Fibroblast of skin of back (primary cell): ENCODE results near the gene TBC1D7.
"Not testable (repeated sequence)": the region's sequence is repeated elsewhere in the genome, so short reads cannot be mapped to it uniquely, and the experiment has no call there.

Experiments used
- DNase-seq: peaks from one replicate; pipeline ENCODE4 v3.0.0-alpha.2; 2013

Gene TBC1D7

DNA sequence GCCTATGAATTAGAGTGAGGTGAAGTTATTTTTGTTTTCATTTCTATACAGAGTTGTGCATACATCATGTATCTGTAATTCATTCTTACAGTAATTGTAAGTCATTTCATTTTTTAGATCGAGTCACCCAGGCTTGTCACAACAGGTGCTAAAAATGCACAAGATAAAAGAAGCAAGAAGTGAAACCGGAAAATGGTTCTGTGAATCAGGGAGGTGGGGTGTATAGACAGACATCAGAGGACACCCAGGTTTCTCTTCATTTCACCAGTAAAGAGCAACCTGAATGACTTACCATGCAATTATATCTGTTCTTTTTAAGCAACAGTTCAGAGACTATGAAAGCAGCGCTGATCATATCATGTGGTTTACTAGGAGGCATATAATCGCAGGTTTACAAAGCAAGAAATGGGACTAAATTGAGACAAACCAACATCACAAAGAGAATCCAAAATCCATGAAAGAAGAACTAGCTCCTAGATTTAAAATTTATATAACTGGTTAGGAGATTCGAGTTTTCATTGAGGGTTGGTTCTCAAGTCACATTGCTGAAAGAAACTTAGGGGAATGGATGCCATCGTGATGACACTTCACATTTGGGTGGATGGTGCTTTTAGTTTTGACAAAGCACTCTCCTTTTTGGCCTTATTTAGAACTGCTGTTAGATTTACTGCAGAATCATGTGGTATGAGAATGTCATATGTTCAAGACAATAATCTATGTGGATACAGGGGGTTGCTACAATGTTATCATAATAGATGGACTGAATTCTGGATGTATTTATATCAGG, 27.9 kb upstream of the TBC1D7 start:
- peak; percentile 53 for DNase-seq

DNA sequence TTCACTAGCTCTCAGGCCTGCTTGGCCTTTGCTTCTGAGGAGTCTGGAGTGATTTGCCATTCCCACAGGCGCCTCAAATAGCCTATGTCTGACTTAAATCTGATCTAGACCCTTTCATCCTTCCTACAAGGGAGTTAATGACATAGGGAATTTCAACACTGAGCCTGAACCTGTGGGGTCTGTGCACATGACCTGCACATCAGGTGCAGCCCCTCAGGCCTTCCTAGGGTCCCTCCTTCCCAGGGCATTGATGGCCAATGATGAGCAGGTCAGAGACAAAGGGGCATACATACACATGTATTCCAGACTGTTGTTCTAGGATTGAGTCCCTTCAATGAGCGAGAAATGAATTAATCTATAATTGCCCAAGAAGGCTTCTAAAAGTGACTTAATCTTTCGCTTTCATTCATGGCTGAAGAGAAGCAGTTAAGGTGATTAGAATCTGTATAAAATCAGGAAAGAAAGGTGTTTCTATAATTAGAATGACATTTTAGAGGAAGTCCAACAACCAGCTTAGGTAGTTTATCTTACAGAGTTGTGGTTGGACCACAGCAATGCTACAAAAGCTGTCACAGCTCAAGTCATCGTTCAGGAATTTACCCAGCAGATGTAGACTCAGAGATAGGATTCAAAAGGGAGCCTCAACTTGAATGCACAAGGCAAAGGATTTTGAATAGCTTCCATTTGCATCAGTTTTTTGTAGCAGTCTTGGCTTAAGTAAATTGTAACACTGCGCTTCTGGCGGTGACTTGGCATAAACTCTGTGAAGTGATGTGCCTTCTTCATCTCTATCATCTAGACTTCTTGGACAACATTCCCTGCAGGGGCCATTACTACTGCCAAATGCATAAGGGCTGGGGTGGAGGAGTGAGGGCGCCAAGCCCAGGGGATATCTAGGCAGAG, 27.0 kb upstream of the TBC1D7 start:
- peak; percentile 98 for DNase-seq

DNA sequence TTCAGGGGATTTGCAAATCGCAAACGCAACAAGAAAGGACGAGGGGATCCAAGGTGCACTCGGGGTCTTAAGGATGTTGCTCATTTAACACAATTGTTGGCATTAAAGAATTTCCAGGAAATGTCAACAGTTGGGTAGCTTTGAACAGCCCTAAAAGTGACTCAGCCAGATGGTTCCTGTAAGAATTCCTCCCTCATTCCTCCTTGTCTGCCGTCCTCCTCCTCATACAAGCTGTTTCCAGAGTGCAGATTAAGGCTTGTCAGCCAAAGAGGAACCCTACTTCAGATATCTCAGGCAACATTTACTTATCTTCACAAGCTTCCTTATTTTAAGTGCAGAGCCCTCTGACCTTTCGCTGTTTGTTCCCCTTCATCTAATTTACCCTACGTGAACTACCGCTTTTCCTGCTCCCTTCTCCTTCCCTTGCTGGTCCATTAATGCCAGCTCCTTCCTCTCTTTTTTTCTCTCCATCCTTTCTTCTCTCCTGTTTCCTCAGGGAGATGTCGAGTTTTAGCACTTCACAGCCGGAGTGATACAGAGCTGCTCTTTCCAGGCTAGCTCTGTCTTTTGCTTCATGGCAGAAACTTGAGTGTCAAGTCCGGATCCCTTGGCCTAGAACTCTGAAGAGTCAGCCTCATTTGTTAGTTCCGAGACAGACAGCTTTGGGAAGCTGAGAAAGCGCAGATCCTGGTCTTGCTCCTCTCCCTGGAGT, 26.1 kb upstream of the TBC1D7 start:
- peak; percentile 88 for DNase-seq

DNA sequence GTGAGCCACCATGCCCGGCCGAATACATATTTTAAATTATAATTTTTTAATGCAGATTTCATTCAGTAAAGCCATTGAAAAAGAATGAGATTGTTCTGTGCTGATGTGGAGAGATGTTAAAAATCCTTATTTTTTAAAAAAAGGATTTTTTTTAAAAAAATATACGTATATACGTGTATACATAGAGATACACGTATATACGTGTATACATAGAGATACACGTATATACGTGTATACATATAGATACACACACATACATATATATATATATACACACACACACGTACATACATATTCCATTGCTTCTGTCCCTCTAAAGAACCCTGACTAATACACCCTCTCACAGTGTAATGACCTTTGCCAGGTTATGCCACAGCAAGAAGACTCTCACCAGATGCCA, 23.8 kb upstream of the TBC1D7 start:
- no peak for DNase-seq

DNA sequence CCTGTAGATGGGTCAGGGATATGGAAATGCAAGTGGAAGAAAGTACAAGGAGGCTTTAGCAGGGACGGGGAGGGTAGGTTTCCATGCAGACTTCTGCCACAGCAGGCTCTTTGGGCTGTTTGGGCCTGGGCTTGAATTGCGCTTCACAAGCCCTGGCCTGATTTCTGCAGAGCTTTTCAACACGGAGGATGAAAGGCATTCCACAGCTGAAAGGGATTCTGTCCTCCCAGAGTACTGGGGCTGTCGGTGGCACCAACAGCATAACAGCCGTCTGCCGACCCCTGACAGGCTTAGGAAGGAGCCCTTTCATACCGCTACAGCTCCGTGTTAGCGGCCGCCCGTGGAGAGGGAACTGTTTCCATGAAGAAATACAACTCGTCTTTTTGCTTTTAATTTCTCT, 22.9 kb upstream of the TBC1D7 start:
- no peak for DNase-seq

DNA sequence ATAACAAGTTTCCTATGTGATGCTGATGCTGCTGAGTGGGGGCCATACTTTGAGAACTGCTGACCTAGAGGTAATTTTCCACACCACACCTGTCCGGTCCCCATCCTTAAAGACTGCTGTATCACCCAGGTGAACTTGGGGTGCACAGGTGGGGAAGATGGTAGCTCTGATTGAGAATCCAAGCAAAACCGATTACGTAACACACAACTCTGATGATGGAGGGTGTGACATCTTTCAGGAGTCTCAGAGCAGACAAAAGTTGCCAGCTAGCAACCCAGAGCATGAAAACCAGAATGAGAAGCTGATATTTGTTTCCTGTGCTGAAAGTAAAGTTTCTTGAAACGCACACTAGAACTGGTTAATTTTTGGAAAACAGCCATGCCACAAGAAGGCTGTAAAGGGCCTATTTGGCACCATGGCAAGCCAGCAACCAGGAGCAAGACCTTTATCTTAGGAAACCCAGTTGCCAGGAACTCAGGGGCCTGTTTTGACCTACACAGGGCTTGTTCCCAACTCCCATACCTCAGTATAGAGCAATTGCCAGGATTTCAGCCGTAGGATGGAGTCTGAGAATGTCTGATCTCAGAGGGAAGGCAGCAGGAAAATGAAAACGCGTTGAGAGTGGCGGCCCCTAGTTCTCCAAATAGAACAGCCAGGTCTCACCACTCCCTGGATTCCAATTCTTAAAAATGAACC, 21.6 kb upstream of the TBC1D7 start:
- DNase-seq = no peak

DNA sequence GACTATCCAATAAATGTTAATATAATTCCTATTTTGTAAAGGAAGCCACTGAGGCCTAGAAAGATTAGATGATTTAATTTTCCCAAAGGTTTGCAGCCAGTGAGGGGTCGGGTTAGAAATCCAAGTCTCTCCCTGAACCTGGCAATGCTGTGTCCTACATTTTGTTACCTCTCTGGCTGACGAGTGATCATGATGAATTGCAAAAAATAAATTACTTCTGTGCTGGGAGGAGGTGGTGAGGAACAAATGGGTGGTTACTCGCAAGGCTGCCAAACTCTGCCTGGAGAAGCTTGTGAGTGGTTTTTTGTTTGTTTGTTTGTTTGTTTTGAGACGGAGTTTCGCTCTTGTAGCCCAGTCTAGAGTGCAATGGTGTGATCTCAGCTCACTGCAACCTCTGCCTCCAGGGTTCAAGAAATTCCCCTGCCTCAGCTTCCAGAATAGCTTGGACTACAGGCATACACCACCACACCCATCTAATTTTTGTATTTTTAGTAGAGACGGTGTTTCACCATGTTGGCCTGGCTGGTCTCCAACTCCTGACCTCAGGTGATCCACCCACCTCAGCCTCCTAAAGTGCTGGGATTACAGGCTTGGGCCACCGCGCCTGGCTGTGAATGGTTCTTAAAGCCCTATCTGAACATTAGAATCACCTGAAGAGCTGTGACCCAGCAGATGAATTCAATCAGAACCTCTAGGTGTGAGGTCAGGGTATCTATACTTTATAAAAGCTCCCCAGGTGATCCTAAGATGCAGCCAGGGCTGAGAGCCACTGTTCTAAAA, 20.2 kb upstream of the TBC1D7 start:
- DNase-seq = no peak

DNA sequence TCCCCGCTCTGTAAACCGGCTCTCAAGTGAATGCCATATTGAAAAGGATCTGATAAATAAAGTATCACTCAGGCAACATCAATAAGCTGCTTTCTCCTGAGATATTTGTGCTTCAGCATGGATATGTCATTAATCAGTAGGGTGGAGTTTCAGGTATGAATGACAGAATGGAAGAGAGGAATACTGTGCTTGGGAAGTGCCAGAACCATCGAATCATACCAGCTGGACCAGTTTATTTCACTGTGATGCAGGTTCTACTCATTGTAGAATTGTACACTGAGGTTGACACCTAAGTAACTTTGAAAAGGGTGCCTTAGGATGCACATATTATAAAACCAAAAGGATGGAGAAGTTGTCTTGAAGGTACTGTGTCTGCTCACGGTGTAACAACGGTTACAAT, 17.9 kb upstream of the TBC1D7 start:
- DNase-seq = no peak

DNA sequence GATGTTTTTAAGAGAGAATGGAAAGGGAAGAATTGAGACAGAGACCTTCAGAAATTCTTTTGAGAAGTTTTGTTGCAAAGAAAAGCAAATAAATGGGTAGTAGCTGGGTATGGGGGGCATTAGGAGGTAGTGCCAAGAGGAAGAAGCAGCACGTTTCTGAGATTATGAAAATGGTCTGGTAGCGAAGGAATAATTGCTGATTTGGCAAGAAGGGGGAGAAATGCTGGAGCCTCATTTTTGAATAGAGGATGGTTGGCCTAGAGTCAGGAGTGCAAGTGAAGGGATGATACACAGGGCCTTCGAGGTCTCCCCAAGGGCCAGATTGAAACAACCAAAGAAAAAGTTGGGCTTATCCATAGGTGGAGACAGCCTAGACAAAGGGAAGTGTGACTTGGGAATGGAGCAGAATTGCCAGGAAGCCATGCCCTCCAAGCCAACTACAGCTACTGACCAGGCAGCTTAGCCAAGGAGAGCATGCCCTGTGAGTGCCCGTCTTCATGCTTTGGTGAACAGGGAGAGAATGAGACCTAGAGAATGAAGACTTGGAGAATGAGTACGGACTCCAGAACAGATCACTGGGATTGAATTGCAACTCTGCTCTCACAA, 14.2 kb upstream of the TBC1D7 start:
- no peak for DNase-seq

DNA sequence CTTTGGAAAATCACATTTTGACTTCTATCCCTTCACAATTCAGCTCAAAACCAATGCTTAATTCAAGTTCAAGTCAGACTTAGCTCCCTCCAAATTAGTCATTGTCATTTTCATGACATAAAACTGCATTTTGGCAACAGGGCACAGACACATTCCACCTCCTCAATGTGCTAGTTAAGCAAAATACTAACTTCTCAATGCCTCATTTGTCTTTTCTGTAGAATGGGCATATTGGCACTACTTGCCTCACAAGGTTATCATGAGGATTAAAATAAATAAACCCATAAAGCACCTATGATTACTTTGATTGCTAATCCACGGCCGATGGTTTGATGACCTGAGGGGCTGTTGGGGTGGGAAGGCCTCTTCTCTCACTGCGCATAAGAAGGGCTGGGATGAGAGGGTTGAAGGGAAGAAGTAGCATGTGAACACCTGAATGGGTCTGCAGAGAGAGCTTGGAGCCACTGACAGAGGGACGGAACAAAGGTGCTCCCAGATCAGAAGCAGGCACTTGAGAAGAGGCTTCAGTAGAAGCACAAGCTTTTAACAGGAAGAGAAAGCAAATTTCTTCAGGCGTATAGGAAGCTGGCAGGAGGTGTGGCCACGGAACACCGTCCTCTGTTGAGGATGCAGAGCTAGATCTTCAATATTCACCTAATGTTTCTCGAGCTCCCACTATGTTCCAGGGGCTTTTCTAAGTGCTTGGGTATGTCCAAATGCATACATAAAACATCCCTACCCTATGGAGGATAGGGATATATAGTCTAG, 11.7 kb upstream of the TBC1D7 start:
- DNase-seq = no peak

DNA sequence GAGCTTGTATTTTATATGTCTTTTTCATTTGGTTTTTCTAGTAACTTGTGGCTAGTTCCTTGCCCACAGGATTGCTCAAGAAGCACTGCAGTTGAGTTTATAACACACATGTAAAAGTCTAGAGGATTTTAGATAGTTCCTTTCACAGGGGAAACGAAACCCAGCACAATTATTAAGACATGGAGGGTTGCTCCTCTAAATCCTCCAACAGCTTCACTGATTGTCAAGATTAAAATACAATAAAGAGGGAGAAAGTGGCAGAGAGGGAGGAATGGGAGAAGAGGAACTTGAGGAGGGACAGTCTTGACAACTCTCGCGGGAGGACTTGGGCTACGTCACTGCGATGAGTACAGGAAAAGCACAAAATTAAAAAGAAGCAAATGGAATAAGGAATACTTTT, 9.7 kb upstream of the TBC1D7 start:
- no peak for DNase-seq

DNA sequence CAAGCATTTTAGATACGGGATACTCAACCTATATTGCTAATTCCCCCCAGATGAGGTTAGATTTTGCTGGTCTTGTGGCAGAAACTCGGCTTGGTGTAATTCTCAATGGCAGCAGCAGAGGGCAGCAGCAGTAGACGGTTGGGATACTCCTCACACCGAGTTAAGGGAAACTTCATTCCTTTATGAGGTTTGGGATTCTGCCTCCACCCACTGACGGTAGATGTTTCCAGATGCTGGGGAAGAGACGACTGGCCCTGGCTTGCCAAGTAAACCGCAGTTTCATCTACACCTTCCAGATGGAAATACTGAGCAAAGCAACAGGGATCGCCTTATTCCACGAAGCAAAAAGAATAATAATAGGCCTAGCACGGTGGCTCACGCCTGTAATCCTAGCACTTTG, 8.2 kb upstream of the TBC1D7 start:
- DNase-seq = peak; percentile 78

DNA sequence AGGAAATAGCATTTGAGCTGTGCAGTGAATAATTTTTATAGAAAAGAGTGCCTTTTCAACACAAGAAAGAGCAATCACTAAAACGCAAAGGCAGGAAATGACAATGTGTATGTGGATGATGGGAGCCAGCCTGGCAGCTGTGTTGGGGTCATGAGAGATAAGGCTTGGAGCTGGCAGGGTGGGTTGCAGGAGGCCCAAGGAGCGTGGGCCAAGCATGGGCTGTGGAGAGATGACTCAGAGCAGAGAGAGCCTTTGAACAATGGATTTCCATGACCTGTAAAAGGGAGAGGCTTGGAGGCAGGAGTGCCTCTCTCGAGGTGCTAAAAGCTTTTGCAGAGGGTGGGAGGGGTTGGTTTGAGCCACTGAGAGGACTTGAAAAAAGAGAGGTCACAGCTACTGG, 6.6 kb upstream of the TBC1D7 start:
- DNase-seq = no peak

DNA sequence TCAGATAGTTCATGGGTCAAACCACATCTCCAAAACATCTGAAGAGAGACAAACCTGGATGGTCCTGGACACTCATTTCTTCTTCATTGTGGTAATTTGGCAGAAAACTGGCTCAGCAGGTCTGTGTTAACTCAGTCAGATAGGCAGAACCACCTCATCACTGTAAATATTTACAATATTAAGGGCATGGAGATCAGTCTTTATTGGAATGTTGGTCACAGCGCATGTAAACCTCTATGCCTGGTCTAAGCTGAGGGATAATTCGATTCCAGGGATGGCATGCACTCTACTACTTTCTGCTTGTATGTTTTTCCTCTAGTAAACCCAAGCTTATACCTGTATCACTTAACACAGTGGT, 4.0 kb upstream of the TBC1D7 start:
- no peak for DNase-seq

DNA sequence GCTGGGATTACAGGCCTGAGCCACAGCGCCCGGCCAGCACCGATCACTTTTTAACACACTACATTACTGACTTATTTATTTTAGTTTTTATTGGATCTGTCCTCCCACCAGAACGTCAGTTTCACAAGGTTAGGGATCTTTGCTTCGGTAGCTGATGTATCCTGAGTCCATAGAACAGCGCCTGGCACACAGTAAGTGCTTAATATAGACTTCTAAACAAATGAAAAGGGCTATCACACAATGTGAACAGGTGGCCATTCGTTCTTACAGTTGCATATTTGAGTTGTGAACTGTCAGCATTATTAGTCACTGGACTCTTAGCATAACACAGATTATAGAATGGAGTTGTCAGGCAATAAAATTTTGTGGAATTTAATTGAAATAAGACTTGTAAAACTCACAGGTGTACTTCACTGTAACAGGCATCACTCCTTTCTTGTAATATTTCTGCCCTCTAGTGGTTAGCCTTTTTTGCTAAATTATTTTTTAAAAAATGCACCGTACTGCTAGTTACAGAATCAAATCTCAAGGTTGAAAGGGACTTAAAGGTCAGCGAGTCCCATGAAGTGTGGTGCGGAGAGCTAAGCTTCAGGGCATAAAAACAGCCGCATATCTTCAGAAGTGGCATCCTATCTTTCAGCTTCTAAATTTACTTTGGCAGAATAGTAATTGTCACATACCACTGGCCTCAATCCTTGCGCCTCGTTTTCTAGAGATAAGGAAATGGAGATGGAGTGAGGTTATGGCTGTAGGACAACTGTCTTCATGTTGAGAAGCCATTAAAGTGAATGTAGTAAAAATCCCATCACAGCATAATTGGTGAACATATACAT, 3.4 kb upstream of the TBC1D7 start:
- peak; percentile 6 for DNase-seq

DNA sequence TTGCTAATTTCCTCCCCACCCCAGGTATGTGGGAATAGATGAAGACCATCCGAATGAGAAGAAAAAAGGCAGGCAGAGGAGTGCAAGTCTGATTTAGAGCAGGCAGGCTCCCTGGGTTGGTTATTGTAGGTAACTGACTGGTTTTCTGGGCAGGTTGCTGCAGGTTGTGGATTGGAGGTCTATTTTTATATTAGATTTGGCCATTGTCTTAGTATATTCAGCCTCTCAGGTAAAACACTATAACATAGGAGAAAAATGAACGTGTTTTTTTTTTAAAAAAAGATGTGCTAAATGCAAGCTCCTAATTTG, 492 bp upstream of the TBC1D7 start:
- no peak for DNase-seq

DNA sequence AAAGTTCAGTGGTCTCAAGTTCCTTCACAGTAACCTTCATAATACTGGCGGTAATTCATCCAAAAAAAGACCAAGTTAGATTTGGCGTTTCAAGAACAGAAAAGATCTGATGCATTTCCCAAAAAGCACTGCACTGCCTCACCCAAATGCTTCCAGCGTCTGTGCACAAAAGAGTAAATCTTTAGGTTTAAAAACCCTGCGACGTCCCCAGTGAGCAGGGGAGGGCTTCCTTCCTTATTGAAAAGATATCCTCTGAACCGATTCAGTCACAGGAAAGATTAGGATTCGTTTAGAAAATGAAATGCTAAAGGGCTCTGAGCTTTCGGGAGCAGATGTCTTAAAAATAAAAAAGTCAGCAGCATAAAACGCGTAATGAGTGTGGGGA, 654 bp downstream of the TBC1D7 start:
- no peak for DNase-seq

DNA sequence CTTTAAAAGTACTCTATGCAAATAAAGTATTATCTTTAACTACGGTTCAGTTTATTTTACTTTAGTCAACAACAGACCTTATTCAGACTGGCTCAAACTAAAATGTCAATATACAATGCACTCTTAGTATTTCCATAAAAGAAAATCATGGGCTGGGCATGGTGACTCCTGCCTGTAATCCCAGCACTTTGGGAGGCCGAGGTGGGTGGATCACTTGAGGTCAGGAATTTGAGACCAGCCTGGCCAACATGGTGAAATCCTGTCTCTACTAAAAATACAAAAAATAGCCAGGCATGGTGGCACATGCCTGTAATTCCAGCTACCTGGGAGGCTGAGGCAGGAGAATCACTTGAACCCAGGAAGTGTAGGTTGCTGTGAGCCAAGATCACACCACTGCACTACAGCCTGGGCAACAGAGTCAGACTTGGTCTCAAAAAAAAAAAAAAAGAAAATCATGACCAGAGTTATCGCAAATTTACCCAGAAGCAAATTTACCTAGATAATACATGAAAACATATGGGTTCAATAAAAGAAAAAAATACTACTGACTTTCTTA, 2.2 kb downstream of the TBC1D7 start:
- not testable (repeated sequence) for DNase-seq

DNA sequence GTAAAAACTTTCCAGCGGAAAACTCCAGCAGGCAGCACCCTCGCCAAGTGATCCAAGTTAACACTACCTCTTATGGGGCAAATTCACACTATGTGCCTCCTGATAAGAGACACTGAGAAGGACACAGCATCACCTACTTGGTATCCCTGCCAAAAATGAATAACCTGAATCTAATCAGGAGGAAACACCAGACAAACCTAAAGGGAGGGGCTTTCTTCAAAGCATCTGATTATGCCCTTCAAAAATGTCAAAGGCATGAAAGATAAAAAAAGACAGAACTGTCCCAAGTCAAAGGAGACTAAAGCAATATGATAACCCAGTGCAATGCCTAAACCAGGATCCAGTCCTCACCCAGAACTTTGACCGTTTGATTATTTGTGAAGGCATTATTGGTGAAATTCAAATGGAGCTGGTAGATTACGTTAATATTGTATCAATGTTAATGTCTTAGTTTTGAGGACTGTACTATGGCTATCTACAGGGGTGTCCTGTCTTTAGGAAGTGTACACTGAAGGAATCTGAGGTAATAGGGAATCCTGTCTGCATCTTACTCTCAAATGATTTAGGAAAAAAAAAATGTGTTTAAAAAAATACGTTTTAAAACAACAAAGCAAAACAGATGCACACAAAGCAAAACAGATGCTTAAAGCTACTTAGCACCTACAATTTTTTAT, 8.3 kb downstream of the TBC1D7 start:
- DNase-seq = no peak
